ENCODE results near the gene ZFPM1. TPM values are rescaled to one million over a fixed set of nuclear protein-coding genes. Genes with fewer than 3 reads are reported as not detected.

Gene ZFPM1
- total RNA-seq, 1 donor from 2014 or later = 1.7 TPM

DNA sequence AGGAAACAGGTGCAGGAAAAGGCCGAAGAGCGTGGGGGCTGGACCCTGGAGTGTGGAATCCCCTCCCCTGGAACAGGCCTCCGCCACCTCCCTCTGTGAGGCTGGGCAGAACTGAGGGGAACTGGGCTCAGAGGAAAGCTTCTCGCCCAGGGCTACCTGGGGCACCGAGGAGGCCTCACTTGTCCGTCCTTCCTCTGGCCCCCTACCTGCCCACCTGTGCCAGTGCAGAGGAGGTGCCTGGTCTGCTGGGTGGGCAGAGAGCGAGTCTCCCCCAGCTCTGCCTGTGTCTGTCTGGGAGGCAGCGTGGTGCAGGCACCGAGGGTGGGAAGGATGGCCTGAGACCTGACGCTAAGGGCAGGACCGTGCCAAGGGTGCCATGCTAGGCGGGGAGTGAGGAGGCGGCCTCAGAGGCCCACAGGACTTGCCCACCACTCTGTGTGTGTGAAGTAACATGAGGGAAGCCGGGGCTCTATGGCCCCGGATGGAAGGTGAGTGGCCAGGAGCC is 42.2 kb downstream of the ZFPM1 start:
- intact Hi-C loops (cut with DNase I) = no loop called here
- Histone ChIP-seq H3K4me3 (no peak overlapping the region), H3K9me3 (no peaks in the 10 kb centered on the region), H3K4me1 (no peaks in the 10 kb centered on the region), H3K27me3 (no peaks in the 10 kb centered on the region), H3K36me3 (no peaks in the 10 kb centered on the region), H3K27ac (no peak overlapping the region)
- DNase-seq (ENCODE audit: extremely low spot score in 2 of 2) = no peak
- TF ChIP-seq, protein P1, sequence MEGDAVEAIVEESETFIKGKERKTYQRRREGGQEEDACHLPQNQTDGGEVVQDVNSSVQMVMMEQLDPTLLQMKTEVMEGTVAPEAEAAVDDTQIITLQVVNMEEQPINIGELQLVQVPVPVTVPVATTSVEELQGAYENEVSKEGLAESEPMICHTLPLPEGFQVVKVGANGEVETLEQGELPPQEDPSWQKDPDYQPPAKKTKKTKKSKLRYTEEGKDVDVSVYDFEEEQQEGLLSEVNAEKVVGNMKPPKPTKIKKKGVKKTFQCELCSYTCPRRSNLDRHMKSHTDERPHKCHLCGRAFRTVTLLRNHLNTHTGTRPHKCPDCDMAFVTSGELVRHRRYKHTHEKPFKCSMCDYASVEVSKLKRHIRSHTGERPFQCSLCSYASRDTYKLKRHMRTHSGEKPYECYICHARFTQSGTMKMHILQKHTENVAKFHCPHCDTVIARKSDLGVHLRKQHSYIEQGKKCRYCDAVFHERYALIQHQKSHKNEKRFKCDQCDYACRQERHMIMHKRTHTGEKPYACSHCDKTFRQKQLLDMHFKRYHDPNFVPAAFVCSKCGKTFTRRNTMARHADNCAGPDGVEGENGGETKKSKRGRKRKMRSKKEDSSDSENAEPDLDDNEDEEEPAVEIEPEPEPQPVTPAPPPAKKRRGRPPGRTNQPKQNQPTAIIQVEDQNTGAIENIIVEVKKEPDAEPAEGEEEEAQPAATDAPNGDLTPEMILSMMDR (IDR thresholded peaks at IDR 0.05) = no peak
- TF ChIP-seq POLR2AphosphoS5 (IDR thresholded peaks at IDR 0.05; ENCODE audit: insufficient read depth in 1 of 2, low read depth in 1 of 2) = no peak
- TF ChIP-seq POLR2A (IDR thresholded peaks at IDR 0.05) = no peak

DNA sequence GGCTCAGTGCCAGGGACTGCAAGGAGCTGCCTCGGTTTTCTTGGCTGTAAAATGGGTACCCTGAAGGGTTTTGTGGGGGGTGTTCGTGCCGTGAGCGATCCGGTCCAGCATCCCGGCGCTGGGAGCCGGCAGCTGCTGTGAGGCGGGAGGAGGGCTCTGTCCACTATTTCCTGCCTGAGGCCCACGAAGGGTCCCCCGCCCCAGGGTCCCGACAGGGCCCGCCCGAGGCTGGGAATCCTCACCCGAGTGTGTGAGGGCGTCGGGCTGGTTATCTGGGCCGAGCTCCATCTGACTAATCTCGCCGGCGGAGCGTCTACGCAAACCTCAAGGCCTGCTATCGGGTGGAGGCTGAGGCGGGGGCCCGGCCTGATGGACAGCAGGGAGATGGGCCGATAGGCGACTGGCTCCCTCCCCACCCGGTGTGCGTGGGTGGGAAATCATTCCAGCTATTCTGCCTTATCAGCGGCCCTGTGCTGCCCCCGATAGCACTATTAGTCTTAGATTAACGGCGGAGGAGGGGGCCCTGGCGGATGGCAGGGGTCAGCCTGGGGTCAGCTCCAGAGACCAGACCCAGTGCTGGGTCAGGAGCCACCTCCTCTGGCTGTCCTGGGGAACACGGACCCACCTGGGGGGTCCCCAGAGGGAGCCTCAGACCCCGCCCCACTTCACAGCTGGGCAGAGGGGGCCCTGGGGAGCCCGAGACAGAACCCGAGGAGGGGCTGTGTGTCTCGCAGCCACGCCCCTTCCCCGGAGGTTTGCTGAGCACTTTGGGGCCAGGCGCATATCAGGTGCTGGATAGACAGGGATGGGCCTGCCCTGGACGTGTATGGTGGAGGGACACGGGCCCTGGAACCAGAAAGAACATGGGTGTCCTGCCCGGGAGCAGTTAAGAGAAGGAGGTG is 44.7 kb downstream of the ZFPM1 start:
- Histone ChIP-seq H3K4me1 (no peaks in the 10 kb centered on the region), H3K4me3 (no peak overlapping the region), H3K27ac (no peak overlapping the region), H3K9me3 (no peaks in the 10 kb centered on the region), H3K36me3 (no peaks in the 10 kb centered on the region), H3K27me3 (no peaks in the 10 kb centered on the region)
- TF ChIP-seq, protein P1 (IDR thresholded peaks at IDR 0.05) = no peak
- TF ChIP-seq POLR2A (IDR thresholded peaks at IDR 0.05) (no peak), POLR2AphosphoS5 (IDR thresholded peaks at IDR 0.05; ENCODE audit: insufficient read depth in 1 of 2, low read depth in 1 of 2) (no peak)
- intact Hi-C loops (cut with DNase I) = no loop called here
- no peak for DNase-seq (ENCODE audit: extremely low spot score in 2 of 2)

DNA sequence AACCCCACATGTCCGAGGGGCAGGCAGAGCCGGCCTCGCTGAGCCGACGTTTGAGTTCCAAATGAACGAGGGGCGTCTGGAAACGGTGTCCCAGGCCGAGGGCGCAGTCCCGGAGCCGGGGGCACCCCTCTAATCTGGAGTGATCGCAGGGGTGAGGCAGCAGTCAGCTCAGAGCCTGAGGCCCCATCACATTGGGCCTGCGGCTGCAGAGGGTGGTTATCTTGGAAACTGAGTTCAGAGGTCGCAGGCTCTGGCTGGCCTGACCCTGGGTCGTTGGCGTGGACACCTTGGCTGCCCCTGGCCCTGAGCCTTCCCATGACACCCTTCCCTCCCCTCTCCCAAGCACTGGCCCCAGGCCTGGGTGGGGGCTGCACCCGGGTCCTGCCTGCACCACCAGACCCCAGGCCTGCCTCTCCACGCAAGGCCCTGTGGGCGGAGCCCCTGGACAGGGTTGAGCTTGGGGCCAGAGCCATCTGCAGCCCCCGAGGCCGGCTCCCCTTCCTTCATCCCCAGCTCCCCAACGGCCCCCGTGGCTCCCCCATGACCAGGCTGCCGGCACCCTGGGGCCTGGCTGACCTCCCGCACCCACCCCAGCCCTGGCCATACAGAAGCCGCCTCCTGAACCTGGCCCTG is 45.6 kb downstream of the ZFPM1 start:
- no peaks in the 10 kb centered on the region for H3K27me3 ChIP-seq
- DNase-seq (ENCODE audit: extremely low spot score in 2 of 2) = no peak
- H3K36me3 ChIP-seq = no peaks in the 10 kb centered on the region
- H3K9me3 ChIP-seq = no peaks in the 10 kb centered on the region
- no peak for TF ChIP-seq POLR2AphosphoS5 (IDR thresholded peaks at IDR 0.05; ENCODE audit: insufficient read depth in 1 of 2, low read depth in 1 of 2)
- TF ChIP-seq POLR2A (IDR thresholded peaks at IDR 0.05) = no peak
- TF ChIP-seq, protein P1 (IDR thresholded peaks at IDR 0.05) = no peak
- intact Hi-C loops (cut with DNase I) = no loop called here
- H3K4me3 ChIP-seq = no peak overlapping the region
- no peaks in the 10 kb centered on the region for H3K4me1 ChIP-seq
- H3K27ac ChIP-seq = no peak overlapping the region

DNA sequence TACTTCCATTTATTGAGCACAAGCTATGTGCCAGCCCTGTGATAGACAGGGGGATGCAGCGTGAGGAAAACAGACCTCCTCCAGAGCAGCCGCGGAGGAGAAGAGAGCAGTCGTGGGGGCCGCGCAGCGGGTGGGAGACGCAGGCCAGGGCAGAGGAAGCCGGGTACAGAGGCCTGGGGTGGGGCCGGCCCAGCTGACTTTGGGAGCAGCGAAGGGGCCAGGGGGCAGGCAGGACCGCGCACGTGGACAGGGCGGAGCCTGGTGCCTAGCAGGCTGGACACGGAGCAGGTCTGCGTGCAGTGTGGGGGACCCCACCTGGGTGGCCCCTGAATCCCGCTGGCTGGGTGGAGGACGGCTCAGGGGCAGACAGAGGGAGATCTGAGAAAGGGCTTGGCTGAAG is 46.2 kb downstream of the ZFPM1 start:
- no peaks in the 10 kb centered on the region for H3K36me3 ChIP-seq
- no peak for DNase-seq (ENCODE audit: extremely low spot score in 2 of 2)
- no peaks in the 10 kb centered on the region for H3K4me1 ChIP-seq
- intact Hi-C loops (cut with DNase I) = no loop called here
- no peaks in the 10 kb centered on the region for H3K27me3 ChIP-seq
- TF ChIP-seq, protein P1 (IDR thresholded peaks at IDR 0.05) = no peak
- TF ChIP-seq POLR2A (IDR thresholded peaks at IDR 0.05) (no peak), POLR2AphosphoS5 (IDR thresholded peaks at IDR 0.05; ENCODE audit: insufficient read depth in 1 of 2, low read depth in 1 of 2) (no peak)
- H3K9me3 ChIP-seq = no peaks in the 10 kb centered on the region
- H3K4me3 ChIP-seq = no peak overlapping the region
- H3K27ac ChIP-seq = no peak overlapping the region
